ENCODE results near the gene UQCRHL. TPM values are rescaled to one million over a fixed set of nuclear protein-coding genes. Genes with fewer than 3 reads are reported as not detected.

UQCRHL gene
- polyA plus RNA-seq, 10 donors = 0.67 to 2.2 (median 0.95) TPM

DNA sequence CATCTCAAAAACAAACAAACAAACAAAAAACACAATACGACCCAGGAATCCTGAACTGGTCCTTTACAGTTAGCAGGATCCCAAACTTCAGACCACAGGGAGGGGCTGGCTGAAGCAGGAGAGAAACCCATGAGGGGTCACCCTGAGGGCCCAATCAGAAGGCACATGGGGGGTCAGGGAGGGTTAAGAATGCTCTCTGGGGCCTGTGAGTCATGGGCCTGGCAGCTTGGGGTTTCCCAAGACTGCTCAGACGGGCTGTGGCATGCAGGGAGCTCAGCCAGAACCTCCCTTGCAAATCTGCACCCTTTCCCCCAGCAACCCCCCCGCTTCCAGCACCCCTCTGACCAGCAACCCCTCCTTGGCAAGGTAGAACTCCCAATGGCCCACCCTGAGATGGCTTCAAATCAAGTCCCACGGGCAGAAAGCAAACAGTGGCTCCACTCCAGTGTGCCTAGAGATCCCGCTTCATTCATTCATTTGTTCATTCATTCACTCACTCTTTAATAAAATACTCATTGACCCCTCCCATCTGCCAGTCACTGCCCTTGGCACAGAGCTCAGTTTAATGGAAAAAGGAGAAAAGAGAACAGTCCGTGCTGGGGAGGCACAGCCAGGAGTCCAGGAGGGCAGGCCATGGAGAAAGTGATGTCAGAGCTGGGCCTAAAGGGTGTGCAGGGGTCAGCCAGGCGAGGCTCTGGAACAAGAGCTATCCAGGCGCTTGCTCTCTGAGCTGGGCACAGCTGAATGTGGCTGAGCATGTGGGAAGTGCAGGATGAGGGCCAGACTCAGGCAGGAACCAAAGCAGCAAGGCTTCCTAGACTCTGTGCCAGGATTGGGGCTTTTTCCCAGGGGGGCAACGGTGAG is 8.2 kb downstream of the UQCRHL start:
- peak in 1 of 3 donors; percentile 90 for DNase-seq

GRCh38 chr1:15797614-15798390 is 9.6 kb downstream of the UQCRHL start:
- no peak for DNase-seq

GRCh38 chr1:15796086-15796462 is 11.4 kb downstream of the UQCRHL start:
- DNase-seq = no peak

DNA sequence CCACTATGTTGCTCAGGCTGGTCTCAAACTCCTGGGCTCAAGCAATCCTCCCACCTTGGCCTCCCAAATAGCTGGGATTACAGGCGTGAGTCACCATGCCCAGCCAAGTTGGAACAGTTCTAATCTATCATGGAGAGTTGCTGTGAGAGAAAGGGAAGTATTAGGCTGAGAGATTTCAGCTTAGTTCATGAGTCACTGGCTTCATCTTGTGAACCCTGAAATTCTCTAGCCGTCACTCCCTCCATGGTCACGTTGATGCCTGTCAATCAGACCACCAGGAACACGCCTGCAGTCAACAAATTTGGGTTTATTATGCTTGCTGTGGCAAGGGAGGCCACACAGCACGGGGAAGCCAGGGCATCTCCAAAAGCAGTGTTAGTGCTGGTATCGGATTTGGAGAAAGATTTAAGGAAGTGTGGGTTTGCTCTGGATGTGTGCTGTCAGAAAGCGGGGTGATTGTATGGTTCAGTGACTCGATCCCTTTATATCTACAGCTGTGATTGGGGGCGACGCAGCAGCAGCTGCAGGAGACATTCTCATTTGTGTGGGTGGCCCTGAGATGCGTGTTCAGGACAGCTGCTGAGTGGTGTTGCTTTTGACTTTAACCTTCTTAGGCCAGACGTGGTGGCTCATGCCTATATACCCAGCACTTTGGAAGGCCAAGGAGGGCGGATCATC is 18.7 kb downstream of the UQCRHL start:
- DNase-seq = no peak

GRCh38 chr1:15786581-15786980 is 20.9 kb downstream of the UQCRHL start:
- no peak for DNase-seq

GRCh38 chr1:15785683-15786082 is 21.8 kb downstream of the UQCRHL start:
- no peak for DNase-seq

DNA sequence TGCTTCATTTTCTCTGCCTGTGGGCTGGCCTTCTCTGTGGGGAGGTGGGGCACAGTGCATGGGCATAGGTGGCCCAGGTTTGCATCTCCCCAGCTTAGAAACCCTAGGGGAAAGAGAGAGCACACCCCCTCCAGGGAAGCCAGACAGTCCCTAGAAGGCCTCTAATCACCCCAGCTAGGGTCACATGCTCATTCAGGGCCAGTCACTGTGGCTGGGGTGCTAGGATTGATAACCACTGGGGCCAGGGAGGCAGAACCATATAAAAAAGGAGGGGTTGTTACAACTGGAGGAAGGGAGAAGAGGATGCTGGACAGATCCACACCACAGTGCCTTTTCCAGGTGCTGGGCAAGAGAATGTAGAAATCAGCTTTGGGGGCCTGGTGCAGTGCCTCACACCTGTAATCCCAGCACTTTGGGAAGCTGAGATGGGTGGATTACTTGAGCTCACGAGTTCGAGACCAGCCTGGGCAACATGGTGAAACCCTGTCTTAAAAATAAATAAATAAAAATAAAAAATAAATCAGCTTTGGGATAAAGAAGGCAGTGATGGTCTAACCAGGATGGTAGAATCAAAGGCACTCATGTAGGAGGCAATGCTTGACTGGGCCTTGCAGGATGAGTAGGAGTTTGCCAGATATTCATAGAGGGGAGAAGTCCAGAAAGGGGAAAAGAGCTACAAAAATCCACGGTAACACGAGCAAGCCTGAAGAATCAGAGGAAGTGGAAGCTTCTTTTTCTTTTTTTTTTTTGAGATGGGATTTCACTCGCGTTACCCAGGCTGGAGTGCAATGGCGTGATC is 29.3 kb downstream of the UQCRHL start:
- no peak for DNase-seq

DNA sequence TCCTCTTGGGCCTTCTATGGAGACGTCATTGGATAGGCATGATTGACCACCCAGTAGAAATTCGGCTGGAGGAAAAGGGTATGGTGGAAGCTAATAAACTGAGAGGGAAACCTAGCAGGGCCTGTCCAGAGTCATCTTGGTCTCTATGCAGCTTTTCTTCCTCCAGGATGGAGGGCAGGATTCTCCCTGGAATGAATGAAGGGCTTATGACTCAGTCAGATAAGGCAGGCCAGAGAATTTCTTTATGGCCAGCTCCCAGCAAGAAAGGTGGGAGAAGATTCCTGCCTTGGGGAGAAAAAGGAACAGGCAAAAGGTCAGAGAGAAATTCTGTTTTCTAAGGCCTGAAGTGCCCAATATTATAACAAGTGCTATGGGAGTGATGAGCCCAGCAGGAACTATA is 31.7 kb downstream of the UQCRHL start:
- no peak for DNase-seq

DNA sequence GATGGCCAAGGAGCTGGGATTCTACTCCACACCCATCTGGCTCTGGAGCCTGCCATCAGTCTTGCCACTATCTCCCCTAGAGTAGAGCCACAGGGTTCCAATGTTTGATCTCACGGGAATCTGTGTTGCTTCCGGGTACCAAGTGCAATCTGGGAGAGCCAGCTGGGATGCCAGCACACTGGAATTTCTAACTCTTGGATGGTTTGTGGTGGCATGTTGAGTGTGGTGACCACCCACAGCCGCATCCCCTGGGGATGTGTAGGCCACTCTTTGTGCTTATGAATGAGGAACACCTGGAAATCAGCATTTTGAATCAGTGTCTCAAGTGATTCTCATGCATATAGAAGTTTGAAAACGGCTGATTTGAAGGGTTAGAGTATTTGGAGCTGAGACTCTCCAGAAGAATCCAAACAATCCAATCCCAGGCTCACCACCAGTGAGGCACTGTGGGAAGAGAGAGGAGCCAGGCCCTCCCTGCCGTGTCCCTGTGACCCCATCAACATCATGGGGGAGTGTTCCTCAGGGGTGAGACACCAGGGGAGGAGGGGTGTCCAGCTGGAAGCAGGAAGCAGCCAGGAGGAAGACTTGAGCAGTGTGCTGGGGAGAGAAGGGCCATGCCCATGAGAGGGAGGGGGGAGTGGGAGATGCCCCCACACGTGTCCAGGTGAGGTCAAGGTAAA is 35.5 kb downstream of the UQCRHL start:
- DNase-seq = no peak

DNA sequence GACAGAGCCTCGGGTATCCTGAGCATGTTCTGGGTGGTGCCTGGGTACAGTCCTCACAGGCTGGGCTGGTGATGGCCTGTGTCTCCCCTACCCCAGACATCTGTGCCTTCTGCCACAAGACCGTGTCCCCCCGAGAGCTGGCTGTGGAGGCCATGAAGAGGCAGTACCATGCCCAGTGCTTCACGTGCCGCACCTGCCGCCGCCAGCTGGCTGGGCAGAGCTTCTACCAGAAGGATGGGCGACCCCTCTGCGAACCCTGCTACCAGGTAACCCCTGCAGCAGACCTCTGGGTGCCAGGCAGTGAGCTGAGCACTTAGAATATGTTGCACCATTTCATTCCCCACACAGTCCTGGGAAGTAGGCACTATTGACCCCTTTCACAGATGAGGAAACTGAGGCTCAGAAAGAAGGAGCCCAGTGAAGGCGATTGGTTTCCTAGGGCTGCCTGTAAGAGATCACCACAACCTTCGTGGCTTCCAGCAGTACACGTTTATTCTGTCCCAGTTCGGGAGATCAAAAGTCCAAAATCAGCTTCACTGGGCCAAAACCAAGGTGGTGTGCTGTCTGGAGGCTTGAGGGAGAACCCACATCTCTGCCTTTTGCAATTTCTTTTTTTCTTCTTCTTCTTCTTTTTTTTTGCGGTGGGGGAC is 37.0 kb downstream of the UQCRHL start:
- no peak for DNase-seq

DNA sequence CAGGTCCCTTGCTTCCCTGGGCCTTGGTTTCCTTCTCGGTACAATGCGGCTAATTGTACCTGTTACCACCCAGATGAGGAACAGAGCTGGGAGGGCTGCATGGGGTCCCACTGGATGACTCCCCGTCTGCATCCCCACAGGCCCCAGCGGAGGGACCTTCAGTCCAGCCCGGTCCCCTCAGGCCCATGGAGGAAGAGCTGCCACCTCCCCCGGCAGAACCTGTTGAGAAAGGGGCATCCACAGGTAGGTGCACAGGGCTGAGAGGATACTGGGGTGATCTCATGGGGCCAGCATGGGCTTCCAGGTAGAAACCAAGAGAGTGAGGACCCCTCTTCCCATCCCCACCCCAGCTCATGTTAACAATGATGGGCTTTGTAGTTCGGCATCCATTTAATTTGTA is 39.1 kb downstream of the UQCRHL start:
- no peak for DNase-seq

- DNase-seq = no peak
Measured at GRCh38 chr1:15767941-15768340, 39.5 kb downstream of the UQCRHL start.

DNA sequence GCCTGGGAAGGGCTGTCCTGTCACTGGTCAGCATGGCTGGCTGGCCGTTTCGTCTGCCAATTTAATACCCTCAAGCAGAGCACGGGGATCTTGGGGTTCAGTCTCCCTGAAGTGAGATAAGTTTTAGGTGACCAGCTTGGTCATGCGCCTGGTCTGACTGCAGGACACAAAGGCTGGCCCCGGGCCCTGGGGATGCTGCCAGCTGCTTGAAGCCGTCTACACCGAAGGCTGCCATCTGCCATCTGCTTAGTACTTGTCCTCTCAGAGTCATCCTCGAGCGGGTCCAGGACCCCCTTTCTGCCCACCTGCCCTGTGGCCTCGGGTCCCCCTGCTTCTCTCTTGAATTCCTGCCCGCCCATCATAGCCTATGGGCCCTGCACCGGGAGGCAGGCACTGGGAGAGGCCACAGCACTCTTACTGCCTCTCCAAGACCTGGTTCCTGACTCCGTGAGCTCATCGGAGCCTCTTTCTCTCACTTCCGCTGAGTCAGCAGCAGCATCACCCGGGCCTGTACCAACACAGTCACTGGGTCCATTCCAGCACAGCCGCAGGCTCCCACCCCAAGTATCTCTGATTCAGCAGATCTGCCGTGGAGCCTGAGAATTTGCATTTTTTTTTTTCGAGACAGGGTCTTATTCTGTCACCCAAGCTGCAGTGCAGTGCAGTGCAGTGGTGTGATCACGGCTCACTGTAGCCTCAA is 41.8 kb downstream of the UQCRHL start:
- DNase-seq = no peak

DNA sequence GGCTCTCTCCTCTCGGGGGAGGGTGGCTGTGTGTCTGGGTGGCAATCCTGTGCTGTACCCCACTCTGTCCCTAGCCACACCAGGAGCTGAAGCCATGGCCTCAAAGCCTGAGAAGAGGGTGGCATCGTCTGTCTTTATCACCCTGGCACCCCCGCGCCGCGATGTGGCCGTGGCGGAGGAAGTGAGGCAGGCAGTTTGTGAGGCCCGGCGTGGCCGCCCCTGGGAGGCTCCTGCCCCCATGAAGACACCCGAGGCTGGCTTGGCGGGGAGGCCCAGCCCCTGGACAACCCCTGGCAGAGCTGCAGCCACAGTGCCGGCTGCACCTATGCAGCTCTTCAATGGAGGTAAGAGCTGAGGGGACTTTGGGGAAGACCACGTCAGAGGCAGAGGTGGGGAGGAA is 42.6 kb downstream of the UQCRHL start:
- no peak for DNase-seq

- DNase-seq = no peak
Measured at GRCh38 chr1:15764269-15764764, 43.1 kb downstream of the UQCRHL start.

DNA sequence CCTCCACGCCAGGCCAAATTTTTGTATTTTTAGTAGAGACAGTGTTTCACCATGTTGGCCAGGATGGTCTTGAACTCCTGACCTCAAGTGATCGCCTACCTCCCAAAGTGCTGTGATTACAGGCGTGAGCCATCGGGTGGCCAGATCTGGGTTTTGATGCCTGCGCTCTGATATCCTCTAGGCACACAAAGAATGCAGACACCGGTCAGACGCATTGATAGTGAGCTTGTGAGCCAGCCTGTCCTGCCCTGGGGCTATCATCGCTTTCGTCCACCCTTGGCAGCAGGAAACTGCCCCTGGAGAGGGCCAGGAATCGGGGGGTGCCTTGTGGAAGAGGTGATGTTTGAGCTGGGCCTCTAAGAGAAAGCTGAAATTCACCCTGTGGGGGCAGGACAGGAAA is 44.9 kb downstream of the UQCRHL start:
- no peak for DNase-seq

- no peak for DNase-seq
Measured at GRCh38 chr1:15761366-15762128, 45.9 kb downstream of the UQCRHL start.

- DNase-seq = peak in 2 of 3 donors; percentile 31 to 53
Measured at GRCh38 chr1:15760520-15761211, 46.8 kb downstream of the UQCRHL start.

Measured in muscle of back (tissue), 11 donors.